COLO668 (cell line): ENCODE measurements around the gene F10.

Experiments used
- DNase-seq: peaks from one replicate; lab custom pipeline; 2025; ENCODE audit not compliant: unreplicated experiment; lab: John Stamatoyannopoulos, UW

Gene F10

DNA sequence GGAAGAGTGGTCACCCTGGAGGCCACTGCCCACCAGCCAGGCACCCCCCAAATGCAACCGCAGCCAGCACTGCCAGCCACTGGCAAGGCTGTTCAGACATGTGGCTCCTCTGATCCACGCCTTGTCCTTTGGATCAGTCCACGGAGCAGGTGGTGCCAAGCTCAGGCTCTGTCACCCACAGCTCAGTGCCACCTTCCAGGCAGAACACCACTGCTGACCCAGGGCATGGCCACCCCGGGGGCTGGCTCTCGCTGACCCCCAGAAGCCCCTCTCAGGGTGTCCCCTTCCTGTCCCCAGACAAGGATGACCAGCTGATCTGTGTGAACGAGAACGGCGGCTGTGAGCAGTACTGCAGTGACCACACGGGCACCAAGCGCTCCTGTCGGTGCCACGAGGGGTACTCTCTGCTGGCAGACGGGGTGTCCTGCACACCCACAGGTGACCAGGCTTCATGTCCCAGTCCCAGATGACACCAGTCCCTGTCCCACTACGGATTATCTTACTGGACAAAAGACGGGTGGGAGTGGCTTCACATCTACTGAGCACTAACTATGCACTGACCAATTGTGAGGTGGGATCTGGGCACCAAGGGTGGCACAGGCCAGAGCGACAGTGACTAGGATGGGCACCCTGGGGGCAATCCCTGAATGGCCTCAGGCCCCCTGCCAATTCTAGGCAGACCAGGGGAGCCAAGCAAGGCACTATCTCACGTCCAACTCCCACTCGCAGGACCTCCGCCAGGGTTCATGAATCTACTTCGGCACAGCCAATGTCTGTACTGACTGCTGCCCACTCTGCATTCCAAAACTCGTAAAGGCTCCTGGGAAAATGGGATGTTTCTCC, 7.0 kb upstream of the F10 start:
- no peak for DNase-seq

DNA sequence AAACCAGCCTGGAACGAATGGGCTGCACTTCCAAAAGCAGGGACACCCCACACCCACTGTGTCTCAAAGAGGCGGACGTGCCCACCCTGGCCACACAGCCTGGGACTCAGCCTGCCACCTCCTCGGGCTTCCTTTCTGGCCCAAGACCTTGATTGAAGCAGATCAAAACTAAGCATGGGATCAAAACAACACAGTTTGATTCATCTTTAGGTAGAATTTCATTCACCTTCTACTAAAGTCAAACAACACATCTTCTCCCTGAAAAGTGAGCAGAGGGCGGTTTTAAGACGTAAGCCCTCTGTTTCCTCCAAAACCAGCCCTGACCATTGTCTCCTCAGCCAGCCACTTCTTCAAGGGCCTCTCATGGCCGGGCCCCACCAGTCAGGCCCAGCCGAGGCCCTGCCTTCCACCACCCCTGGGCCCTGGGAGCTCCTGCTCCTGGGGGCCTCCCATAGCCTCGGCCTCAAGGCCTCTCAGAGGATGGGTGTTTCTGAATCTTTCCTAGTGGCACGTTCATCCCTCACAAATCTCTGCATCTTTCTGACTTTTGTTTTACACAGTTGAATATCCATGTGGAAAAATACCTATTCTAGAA, 6.3 kb upstream of the F10 start:
- no peak for DNase-seq

DNA sequence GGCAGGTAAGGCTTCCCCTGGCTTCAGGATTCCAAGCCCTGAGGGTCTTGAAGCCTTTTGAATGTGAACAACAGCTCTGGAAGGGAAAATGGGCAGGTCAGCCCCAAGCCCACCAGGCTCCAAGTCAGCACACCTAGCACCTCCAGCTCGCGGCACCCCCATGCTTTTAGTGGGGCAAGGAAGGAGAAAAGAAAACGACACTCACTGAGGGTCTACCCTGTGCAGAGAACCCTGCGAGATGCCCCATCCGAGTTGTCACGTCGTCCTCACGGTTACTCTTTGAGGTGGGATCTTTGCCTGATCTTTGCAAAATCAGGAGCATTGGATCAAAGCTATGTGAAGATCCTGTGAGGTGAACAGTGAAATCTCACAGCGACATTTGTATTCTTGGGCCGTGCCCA, 5.7 kb upstream of the F10 start:
- no peak for DNase-seq

DNA sequence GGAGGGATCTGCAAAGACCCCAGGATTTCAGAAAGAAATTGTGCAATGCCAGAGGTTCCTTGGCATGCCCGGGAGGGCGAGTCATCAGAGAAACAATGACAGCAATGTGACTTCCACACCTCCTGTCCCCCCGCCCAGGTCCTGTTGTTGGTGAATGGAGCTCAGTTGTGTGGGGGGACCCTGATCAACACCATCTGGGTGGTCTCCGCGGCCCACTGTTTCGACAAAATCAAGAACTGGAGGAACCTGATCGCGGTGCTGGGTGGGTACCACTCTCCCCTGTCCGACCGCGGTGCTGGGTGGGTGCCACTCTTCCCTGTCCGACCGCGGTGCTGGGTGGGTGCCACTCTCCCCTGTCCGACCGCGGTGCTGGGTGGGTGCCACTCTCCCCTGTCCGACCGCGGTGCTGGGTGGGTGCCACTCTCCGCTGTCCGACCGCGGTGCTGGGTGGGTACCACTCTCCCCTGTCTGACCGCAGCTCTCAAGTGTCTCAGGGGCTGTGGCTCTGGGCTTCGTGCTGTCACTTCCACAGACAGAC, 5.2 kb upstream of the F10 start:
- no peak for DNase-seq

DNA sequence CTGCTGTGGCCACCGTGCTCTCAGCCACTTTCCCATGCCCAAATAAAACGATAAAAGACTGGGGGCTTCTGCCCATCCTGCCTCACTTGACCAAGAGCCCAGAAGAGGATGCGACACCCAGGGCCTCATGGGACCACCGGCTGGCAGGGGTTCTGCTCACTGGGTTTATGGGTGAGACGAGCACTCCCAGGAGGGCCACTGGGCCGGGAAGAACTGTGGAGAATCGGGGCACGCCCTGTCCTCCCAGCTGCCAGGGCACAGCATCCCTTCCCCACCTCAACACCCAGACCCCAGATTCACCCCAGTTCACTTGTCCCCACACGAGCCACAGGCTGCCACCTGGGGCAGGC, 4.7 kb upstream of the F10 start:
- no peak for DNase-seq

DNA sequence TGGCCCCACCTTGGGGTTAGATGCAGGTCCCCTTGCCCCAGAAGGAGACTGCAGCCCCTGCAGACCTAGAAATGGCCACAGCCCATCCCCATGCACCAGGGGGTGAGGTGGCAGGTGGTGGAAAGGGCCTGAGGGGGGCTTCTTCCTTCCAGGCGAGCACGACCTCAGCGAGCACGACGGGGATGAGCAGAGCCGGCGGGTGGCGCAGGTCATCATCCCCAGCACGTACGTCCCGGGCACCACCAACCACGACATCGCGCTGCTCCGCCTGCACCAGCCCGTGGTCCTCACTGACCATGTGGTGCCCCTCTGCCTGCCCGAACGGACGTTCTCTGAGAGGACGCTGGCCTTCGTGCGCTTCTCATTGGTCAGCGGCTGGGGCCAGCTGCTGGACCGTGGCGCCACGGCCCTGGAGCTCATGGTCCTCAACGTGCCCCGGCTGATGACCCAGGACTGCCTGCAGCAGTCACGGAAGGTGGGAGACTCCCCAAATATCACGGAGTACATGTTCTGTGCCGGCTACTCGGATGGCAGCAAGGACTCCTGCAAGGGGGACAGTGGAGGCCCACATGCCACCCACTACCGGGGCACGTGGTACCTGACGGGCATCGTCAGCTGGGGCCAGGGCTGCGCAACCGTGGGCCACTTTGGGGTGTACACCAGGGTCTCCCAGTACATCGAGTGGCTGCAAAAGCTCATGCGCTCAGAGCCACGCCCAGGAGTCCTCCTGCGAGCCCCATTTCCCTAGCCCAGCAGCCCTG, 4.2 kb upstream of the F10 start:
- DNase-seq = no peak

DNA sequence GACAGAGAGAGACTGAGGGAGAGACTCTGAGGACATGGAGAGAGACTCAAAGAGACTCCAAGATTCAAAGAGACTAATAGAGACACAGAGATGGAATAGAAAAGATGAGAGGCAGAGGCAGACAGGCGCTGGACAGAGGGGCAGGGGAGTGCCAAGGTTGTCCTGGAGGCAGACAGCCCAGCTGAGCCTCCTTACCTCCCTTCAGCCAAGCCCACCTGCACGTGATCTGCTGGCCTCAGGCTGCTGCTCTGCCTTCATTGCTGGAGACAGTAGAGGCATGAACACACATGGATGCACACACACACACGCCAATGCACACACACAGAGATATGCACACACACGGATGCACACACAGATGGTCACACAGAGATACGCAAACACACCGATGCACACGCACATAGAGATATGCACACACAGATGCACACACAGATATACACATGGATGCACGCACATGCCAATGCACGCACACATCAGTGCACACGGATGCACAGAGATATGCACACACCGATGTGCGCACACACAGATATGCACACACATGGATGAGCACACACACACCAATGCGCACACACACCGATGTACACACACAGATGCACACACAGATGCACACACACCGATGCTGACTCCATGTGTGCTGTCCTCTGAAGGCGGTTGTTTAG, 3.3 kb upstream of the F10 start:
- DNase-seq = no peak

DNA sequence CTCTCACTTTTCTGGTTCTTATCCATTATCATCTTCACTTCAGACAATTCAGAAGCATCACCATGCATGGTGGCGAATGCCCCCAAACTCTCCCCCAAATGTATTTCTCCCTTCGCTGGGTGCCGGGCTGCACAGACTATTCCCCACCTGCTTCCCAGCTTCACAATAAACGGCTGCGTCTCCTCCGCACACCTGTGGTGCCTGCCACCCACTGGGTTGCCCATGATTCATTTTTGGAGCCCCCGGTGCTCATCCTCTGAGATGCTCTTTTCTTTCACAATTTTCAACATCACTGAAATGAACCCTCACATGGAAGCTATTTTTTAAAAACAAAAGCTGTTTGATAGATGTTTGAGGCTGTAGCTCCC, 2.8 kb upstream of the F10 start:
- DNase-seq = no peak

DNA sequence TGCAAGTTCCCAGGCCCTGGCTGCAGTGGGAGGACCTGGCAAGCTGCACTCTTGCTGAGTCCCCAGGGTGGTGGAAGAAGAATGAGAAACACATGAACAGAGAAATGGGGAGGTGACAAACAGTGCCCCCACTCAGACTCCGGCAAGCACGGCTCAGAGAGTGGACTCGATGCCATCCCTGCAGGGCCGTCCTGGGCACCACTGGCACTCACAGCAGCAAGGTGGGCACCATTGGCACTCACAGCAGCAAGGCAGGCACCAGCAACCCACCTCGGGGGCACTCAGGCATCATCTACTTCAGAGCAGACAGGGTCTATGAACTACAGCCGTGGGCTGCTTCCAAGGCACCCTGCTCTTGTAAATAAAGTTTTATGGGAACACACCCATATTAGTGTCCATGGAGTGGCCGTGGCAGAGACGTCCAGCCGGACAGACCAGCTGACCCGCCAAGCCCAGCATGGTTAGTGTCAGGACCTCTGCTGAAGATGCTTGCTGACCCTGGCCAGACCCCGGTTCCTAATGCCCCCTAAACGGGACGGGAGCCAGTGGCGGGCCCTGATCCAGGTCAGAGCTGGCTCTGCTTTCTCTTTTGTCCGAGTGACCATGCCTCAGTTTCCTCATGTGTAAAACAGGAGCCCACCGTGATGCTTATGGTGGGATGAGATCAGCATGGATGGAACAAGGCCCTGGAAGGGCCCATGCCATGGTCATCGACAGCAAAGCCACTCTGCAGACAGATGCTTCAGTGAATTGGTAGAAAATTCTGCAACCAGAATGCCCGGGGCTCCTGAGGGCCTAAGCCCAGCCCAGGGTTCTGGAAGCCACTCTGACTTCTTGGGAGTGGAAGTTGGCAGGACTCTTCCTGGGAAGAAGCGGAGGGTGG, 2.1 kb upstream of the F10 start:
- DNase-seq = no peak

DNA sequence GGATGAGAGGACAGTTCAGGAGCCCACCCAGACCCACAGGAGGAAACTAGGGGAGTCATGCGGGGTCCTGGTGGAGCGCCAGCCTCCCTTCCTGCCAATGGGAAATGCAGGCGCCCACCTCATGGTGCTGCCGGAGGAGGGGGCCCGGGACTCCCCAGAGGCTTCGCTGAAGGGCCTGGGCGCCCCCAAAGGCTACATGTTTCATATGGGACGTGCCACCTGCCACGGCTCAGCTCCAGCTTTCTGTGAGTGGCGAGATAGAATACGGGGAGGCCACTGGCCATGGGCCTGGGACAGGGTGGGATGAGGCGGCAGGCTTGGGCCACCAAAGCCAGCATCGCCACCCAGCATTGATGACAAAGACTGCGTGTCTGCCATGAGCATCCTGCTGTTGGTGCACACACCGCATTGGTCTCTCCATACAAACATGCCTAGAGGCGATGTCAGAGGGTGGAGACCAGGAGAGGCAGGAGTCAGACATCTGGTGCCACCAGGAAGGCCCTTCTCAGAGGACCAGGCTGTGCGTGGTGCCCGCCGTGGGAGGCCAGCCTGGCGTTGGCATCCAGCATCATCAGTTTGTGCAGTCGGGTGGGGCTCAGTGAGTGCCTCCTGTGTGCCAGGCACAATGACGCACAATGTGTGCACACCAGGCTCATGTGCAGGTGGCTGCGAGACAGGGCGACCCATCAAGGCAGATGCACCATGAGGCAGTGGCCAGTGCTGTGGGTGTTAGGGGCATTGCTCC, 1.2 kb upstream of the F10 start:
- DNase-seq = no peak

DNA sequence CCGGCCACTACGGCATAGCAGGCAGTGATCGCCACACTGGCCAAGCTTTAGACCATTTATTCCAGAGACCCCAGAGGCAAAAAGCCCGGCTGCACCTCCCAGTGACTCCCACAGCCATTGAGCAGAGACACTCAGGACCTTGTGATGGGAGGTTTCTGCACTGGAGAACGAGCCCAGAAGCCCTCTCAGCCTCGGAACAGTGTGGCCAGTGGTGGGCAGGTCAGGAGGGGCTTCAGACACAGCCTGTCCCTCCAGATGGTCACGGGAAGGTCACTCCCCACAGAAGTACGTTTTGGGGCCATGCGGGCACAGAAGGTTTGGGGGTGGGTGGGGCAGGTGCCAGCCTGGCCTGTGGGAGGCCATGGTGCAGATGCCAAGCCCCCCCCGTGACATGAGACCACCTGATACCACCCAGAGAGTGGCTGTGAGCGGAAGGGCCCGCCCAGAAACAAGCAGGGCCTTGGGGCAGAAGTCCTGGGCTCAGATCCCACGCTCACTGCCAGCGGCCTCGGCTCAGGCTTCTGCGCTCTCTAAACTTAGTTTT, 599 bp upstream of the F10 start:
- no peak for DNase-seq

DNA sequence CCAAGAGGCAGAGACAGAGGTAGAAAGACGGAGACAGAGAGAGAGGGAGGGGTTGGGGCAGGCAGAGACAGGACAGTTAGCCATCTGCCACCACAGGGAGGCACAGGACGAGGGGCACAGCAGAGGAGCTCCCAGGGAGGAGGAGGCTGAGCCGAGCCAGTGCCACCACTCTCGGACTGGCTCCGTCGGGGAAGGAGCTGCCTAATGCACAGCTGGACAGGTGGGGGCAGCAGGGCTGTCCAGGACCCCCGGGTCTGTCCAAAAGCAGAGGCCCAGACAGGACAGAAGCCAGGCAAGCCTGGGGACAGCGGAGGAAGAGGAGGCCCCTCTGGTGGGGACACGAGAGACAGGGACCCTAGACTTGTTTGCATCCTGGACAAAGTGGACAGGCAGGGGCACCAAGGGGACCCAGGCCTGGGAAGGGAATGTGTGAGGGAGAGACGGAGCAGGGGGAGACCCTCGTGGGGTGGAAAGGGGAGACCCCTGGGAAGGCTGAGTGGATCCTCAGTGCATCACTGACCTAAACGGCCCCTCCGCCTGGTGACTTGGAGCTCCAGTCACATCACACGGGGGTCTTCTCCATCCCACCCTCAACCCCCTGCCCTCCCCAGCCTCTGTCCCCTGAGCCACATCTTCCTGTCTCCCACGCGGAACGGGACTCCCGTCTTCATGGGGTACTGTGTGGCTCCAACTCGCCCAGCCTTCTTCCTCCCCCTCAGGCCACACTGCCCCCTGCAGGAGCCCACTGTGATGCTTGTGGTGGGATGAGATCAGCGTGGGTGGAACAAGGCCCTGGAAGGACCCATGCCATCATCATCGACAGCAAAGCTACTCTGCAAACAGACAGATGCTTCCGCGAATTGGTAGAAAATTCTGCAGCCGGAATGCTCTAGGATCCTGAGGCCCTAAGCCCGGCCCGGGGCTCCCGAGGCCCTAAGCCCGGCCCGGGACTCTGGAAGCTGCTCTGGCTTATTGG, 915 bp downstream of the F10 start:
- DNase-seq = peak; percentile 52

DNA sequence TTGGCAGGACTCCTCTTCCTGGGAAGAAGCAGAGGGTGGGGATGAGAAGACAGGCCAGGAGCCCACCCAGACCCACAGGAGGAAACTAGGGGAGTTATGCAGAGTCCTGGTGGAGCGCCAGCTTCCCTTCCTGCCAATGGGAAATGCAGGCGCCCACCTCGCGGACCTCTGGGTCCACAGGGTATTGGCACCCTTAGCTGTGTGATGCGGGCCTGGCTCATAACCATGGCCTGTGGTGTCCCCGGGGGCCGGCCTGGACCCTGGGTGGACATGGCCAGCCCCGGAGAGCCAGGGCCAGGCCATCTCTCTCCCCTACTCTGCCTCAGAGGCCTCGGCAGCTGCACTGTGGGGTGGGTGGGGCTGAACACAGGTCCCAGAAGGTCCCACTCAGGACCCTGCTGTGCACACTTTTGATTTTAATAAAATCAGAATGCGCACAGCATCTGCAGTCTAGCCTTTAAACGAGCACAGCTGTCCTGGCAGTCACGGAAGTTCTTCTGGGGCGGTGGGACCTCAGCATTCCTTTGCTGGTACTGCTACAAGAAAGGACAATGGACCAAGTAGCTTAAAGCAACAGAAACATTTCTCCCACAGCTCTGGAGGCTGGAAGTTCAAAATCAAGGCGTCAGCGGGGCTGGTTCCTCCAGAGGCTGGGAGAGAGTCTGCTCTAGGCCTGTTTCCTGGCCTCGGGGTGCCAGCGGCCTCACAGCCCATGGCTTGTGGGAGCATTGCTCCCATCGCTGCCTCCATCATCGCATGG, 1.8 kb downstream of the F10 start:
- DNase-seq = no peak

DNA sequence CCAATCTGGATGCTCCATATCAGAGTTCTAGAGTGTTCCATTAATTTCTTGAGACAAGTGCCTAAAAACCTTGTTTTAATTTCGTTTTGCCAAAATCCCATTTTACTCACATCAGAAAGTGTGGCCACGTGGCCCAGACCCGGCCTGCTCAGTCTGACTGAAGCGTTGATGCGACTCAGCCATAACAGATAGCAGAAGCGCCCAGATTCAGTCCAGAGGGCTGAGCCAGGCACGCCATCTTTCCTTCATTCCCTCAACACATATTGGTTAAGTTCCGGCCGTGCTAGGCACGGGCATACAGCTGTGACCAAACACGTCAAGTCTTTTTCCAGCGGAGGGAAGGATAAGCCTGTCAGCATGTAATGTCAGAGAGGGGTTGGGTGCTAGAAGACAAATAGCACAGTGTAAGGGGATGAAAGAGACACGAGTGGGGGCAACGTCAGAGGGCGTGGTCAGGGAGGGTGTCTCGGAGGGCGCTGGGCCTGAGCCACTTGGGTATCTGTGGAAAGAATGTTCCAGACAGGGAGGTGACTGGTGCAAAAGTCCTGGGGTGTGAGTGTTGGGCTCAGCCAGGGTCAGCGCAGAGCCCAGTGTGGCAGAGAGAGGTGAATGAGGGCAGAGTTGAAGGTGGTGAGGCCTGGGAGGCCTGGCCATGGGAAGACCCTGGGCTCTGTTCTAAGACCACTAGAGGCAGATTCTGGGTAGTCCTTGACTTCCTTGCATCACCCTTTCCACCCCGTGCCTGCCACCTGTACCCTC, 3.1 kb downstream of the F10 start:
- DNase-seq = no peak

DNA sequence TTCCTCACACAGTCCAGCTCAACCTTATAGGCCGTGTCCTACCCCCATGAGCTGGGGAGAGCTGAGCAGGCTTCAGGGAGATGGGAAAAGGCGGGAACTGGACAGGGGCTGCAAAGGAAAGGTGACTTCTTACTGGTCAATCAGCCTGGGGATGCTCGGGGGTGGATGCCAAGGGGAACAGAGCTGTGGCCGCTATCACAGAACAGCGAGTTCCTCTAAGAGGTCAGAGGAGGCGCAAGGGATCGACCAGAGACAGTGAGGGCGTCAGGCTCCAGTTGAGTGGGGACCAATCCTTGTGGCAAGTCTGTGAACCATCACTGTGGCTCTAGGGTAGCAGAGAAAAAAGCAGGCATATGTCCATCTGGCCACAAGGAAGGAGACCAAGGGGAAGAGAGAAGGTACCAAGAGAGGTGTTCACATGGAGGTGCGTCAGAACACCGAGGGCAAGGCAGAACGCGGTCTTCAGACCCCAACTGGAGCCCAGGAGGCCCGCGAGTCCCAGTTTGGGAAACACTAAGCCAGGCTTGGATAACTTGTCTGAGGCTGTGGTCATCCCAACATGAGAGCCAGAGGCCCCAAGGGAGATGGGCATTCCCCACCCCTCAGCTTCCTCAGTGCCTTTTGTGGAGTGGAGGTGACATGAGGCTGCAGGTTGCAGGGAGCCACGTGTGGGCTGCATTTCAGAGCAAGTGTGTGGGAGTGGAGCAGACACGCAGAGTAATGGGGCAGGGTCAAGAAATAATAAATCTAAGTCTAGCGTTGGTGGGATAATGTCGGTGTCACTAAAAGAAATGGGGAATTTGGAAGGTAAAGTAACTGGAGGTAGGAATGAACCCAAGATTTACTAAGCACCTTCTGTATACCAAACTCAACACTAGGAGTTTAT, 3.9 kb downstream of the F10 start:
- no peak for DNase-seq

DNA sequence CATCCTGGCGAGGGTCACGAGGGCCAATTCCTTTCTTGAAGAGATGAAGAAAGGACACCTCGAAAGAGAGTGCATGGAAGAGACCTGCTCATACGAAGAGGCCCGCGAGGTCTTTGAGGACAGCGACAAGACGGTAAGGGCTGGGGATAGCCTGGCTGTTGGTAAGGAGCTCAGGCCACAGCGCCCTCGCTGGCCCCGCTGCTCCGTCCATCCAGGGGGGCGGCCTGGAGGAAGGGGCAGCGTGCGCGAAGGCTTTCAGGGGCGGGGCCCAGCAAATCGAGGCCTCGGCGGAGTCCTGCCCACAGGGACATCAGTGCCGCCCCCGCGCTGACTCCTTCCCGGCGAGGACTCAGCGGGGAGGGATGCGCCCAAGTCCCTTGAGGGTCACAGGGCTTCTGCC, 6.9 kb downstream of the F10 start:
- no peak for DNase-seq
